GM23338 (cell line): ENCODE measurements around the gene CDC42BPA.

Experiments
- CREB1 ChIP-seq: fragments of 250-450 bp; sonication (Bioruptor Pico); IDR thresholded peaks from 2 replicates; pipeline ENCODE4 v1.5.0; 2020; ENCODE audit warnings: low read depth, mild to moderate bottlenecking, moderate library complexity
- EZH2 ChIP-seq: fragments of 200-600 bp; sonication (generic); IDR thresholded peaks from one replicate; pipeline ENCODE4 v1.8.0; 2017; ENCODE audit warnings: antibody characterized with exemption, mild to moderate bottlenecking, low read depth; ENCODE audit not compliant: unreplicated experiment
- EZH2phosphoT487 ChIP-seq: fragments of 200-600 bp; sonication (generic); IDR thresholded peaks from one replicate; pipeline ENCODE4 v1.8.1; 2018; ENCODE audit warnings: antibody characterized with exemption; ENCODE audit not compliant: unreplicated experiment
- JUNB ChIP-seq: IDR thresholded peaks from one replicate; pipeline ENCODE4 v1.6.1; 2016; ENCODE audit warnings: antibody characterized with exemption; ENCODE audit not compliant: unreplicated experiment
- POLR2AphosphoS5 ChIP-seq: IDR thresholded peaks from 2 replicates; pipeline ENCODE4 v1.6.1; 2016; ENCODE audit warnings: antibody characterized with exemption, low read depth
- STAT1 ChIP-seq: IDR thresholded peaks from one replicate; pipeline ENCODE4 v1.6.1; 2016; ENCODE audit warnings: antibody characterized with exemption; ENCODE audit not compliant: unreplicated experiment
- ZNF114 ChIP-seq: fragments of 250-450 bp; sonication (Bioruptor Pico); IDR thresholded peaks from 2 replicates; pipeline ENCODE4 v1.5.0; 2020; ENCODE audit warnings: mild to moderate bottlenecking, moderate library complexity
- ZNF331 ChIP-seq: fragments of 250-450 bp; sonication (Bioruptor Pico); IDR thresholded peaks from 2 replicates; pipeline ENCODE4 v1.5.0; 2020; ENCODE audit warnings: low read depth, mild to moderate bottlenecking, moderate library complexity
- TF ChIP-seq, protein P1 (sequence below), 2 experiments: fragments of 200-600 bp in 1 of 2; sonication (generic) in 1 of 2; conservative IDR thresholded peaks; 2 replicates each; pipeline versions ENCODE4 v1.5.1 to v1.6.1; 2016 to 2017; ENCODE audit warnings: antibody characterized with exemption in 2 of 2, low read depth in 2 of 2, mild to moderate bottlenecking in 2 of 2, moderate library complexity in 1 of 2
- TF ChIP-seq, protein P2 (sequence below): IDR thresholded peaks from one replicate; pipeline ENCODE4 v1.6.1; 2018; ENCODE audit warnings: antibody characterized with exemption; ENCODE audit not compliant: unreplicated experiment
- TF ChIP-seq, protein P3 (sequence below): IDR thresholded peaks from 2 replicates; pipeline ENCODE4 v1.6.1; 2016; ENCODE audit warnings: antibody characterized with exemption

DNA sequence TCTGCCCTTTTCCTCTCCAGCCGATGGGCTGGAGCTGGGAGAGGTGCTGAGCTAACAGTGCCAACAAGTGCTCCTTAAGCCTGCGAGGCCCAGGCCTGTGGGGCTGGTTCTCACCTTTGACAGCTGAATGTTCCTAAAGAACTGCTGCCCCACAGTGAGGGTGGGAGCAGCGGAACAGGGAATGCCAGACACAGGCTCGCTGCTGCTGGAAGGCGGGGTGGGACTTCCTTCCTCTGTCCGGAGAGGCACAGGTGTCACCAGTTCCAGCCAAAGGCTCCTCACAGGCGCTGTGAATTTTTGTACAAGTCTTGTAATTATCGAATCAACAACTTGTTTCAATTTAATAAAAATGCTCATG, 331.1 kb downstream of the CDC42BPA start:
- TF ChIP-seq, protein P1, sequence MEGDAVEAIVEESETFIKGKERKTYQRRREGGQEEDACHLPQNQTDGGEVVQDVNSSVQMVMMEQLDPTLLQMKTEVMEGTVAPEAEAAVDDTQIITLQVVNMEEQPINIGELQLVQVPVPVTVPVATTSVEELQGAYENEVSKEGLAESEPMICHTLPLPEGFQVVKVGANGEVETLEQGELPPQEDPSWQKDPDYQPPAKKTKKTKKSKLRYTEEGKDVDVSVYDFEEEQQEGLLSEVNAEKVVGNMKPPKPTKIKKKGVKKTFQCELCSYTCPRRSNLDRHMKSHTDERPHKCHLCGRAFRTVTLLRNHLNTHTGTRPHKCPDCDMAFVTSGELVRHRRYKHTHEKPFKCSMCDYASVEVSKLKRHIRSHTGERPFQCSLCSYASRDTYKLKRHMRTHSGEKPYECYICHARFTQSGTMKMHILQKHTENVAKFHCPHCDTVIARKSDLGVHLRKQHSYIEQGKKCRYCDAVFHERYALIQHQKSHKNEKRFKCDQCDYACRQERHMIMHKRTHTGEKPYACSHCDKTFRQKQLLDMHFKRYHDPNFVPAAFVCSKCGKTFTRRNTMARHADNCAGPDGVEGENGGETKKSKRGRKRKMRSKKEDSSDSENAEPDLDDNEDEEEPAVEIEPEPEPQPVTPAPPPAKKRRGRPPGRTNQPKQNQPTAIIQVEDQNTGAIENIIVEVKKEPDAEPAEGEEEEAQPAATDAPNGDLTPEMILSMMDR (conservative IDR thresholded peaks at IDR 0.05; ENCODE audit: low read depth in 2 of 2) = no peak
- TF ChIP-seq EZH2 (no peak), CREB1 (CRISPR knock-in tag) (no peak), POLR2AphosphoS5 (no peak), ZNF114 (no peak), EZH2phosphoT487 (no peak), JUNB (no peak), ZNF331 (CRISPR knock-in tag) (no peak), STAT1 (no peak)
- TF ChIP-seq, protein P2, sequence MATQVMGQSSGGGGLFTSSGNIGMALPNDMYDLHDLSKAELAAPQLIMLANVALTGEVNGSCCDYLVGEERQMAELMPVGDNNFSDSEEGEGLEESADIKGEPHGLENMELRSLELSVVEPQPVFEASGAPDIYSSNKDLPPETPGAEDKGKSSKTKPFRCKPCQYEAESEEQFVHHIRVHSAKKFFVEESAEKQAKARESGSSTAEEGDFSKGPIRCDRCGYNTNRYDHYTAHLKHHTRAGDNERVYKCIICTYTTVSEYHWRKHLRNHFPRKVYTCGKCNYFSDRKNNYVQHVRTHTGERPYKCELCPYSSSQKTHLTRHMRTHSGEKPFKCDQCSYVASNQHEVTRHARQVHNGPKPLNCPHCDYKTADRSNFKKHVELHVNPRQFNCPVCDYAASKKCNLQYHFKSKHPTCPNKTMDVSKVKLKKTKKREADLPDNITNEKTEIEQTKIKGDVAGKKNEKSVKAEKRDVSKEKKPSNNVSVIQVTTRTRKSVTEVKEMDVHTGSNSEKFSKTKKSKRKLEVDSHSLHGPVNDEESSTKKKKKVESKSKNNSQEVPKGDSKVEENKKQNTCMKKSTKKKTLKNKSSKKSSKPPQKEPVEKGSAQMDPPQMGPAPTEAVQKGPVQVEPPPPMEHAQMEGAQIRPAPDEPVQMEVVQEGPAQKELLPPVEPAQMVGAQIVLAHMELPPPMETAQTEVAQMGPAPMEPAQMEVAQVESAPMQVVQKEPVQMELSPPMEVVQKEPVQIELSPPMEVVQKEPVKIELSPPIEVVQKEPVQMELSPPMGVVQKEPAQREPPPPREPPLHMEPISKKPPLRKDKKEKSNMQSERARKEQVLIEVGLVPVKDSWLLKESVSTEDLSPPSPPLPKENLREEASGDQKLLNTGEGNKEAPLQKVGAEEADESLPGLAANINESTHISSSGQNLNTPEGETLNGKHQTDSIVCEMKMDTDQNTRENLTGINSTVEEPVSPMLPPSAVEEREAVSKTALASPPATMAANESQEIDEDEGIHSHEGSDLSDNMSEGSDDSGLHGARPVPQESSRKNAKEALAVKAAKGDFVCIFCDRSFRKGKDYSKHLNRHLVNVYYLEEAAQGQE = no peak
- TF ChIP-seq, protein P3, sequence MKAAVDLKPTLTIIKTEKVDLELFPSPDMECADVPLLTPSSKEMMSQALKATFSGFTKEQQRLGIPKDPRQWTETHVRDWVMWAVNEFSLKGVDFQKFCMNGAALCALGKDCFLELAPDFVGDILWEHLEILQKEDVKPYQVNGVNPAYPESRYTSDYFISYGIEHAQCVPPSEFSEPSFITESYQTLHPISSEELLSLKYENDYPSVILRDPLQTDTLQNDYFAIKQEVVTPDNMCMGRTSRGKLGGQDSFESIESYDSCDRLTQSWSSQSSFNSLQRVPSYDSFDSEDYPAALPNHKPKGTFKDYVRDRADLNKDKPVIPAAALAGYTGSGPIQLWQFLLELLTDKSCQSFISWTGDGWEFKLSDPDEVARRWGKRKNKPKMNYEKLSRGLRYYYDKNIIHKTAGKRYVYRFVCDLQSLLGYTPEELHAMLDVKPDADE = no peak
